GM12878 (cell line): Measurements from ENCODE around the gene MBOAT2.

Experiments used
- CEBPB ChIP-seq, 2 experiments: fragments of 150-350 bp in 1 of 2; IDR thresholded peaks; 2 replicates each; pipeline ENCODE4 v1.6.1; 2012 to 2014; ENCODE audit warnings: low read depth in 2 of 2, low read length in 2 of 2, borderline replicate concordance in 1 of 2, inconsistent platforms in 1 of 2
- EZH2 ChIP-seq: IDR thresholded peaks from 2 replicates; pipeline ENCODE4 v1.6.1; 2012; ENCODE audit warnings: low read depth, mild to moderate bottlenecking, control low read depth, inconsistent platforms, low read length, borderline replicate concordance; ENCODE audit not compliant: control insufficient read depth

DNA sequence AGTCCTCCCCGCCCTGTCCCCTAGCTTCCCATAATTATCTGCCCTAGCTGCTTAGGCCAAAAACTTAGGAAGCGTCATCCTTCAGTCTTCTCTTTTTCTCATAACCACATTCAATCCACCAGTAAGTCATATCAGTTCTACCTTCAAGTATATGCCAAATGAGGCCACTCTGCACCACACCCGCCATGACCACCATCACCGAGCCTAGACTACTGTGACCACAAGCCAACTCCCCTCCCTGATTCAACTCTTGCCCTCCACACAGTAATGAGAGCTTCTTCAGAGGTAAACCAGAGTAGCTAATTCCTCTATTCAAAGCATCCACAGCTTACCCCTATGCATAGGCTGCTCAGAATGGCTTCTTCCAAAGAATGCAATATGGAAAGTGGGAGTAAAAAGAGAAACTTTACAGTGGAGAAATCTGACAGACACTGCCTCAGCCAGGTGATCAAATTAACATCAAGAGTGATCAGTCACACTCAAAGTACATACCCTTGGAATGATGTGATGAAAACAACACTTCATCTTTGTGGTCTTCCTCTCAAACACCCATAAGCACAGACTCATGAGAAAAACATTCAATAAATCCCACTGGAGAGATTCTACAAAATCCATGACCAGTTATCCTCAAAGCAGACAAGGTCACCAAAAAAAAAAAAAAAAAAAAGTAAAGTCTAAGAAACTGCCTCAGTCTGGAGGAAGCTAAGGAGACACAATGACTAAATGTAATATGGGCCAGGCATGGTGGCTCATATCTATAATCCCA is 17.7 kb downstream of the MBOAT2 start:
- TF ChIP-seq EZH2 (no peak), CEBPB (IDR thresholded peaks at IDR 0.05; ENCODE audit: borderline replicate concordance in 1 of 2, low read depth in 2 of 2, low read length in 2 of 2) (no peak)
